Uterus (tissue), 2 donors: Measurements from ENCODE around the gene DGKI.

ENCODE experiments used
- POLR2A ChIP-seq, 2 donors: fragments of 450-650 bp; IDR thresholded peaks; one replicate each; pipeline ENCODE4 v1.6.1; 2016; ENCODE audit warnings: antibody characterized with exemption in 2 of 2, mild to moderate bottlenecking in 1 of 2, moderate library complexity in 1 of 2
- TF ChIP-seq, protein P1 (sequence below), 4 experiments: fragments of 200-600 bp in 2 of 4; fragments of 450-650 bp in 2 of 4; sonication (generic) in 2 of 4; IDR thresholded peaks; one replicate each; pipeline ENCODE4 v1.5.1; 2016 to 2019; ENCODE audit warnings: antibody characterized with exemption in 4 of 4, mild to moderate bottlenecking in 2 of 4, moderate library complexity in 1 of 4

DNA sequence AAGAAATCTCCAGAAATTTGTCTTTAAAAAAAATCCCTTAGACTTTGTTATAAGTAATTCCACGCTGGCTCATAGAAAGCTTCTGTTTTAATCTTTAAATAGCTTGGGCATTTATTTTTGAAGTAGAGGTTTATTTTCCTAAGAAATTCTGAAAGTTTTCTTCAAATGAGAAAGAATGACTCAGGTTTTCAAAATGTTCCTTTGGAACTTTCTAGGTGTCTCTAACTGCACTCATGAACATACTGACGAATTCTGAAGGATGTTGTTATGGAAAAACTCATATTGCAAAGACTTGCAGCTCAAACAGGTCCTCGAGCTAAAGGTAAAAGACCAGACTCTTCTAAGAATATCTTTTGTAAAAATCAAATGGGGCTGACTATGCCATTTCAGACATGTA is 10.7 kb downstream of the DGKI start:
- no peak for TF ChIP-seq POLR2A (IDR thresholded peaks at IDR 0.05)
- TF ChIP-seq, protein P1, sequence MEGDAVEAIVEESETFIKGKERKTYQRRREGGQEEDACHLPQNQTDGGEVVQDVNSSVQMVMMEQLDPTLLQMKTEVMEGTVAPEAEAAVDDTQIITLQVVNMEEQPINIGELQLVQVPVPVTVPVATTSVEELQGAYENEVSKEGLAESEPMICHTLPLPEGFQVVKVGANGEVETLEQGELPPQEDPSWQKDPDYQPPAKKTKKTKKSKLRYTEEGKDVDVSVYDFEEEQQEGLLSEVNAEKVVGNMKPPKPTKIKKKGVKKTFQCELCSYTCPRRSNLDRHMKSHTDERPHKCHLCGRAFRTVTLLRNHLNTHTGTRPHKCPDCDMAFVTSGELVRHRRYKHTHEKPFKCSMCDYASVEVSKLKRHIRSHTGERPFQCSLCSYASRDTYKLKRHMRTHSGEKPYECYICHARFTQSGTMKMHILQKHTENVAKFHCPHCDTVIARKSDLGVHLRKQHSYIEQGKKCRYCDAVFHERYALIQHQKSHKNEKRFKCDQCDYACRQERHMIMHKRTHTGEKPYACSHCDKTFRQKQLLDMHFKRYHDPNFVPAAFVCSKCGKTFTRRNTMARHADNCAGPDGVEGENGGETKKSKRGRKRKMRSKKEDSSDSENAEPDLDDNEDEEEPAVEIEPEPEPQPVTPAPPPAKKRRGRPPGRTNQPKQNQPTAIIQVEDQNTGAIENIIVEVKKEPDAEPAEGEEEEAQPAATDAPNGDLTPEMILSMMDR (IDR thresholded peaks at IDR 0.05), result no peak
